Breast epithelium (tissue), 4 donors: ENCODE results near the gene TSPAN17. TPM values are rescaled to one million over a fixed set of nuclear protein-coding genes. Genes with fewer than 3 reads are reported as not detected.
A peak's percentile ranks its signal among the peaks of the same experiment; 100 is the strongest.
"Not testable (repeated sequence)": the region's sequence is repeated elsewhere in the genome, so short reads cannot be mapped to it uniquely, and the experiment has no call there.

ENCODE experiments used
- DNase-seq, 2 donors: peaks; one replicate each; pipeline ENCODE4 v3.0.0-alpha.2; 2019; ENCODE audit warnings: low spot score in 2 of 2
- H3K27ac ChIP-seq, 2 donors: fragments of 200-600 bp; sonication (generic) in 1 of 2; one replicate each; pipeline ENCODE4 v1.5.1; 2016 to 2019; ENCODE audit warnings: mild to moderate bottlenecking in 1 of 2
- H3K27me3 ChIP-seq, 2 donors: fragments of 200-600 bp; sonication (generic) in 1 of 2; one replicate each; pipeline versions ENCODE4 v1.5.1 to v1.6.0; 2017 to 2019; ENCODE audit warnings: control low read depth in 1 of 2, mild to moderate bottlenecking in 1 of 2
- H3K36me3 ChIP-seq: fragments of 200-600 bp; one replicate; pipeline ENCODE4 v1.5.1; 2019
- H3K4me1 ChIP-seq, 2 donors: fragments of 200-600 bp; sonication (generic); one replicate each; pipeline ENCODE4 v1.5.1; 2016 to 2019; ENCODE audit warnings: control low read depth in 1 of 2
- H3K4me3 ChIP-seq, 3 donors: fragments of 200-600 bp; sonication (generic); 1 replicate in 2 of 3; 2 replicates in 1 of 3; pipeline ENCODE4 v1.5.1; 2016 to 2019; ENCODE audit warnings: mild to moderate bottlenecking in 3 of 3, moderate library complexity in 2 of 3
- H3K9me3 ChIP-seq, 2 donors: fragments of 200-600 bp; sonication (generic) in 1 of 2; one replicate each; pipeline ENCODE4 v1.5.1; 2016 to 2019; ENCODE audit warnings: control low read depth in 1 of 2
- CTCF ChIP-seq, 3 donors: fragments of 450-650 bp; IDR thresholded peaks; one replicate each; pipeline ENCODE4 v1.5.1; 2016 to 2017; ENCODE audit warnings: antibody characterized with exemption in 3 of 3, mild to moderate bottlenecking in 3 of 3, moderate library complexity in 3 of 3
- POLR2A ChIP-seq: fragments of 450-650 bp; IDR thresholded peaks from one replicate; pipeline ENCODE4 v1.6.1; 2016; ENCODE audit warnings: antibody characterized with exemption, mild to moderate bottlenecking, moderate library complexity
- POLR2AphosphoS5 ChIP-seq, 3 donors: sonication (generic); formaldehyde crosslinking; IDR thresholded peaks; one replicate each; pipeline ENCODE4 v1.6.1; 2017; ENCODE audit warnings: antibody characterized with exemption in 3 of 3
- intact Hi-C: fragments of 100-400 bp; cut with DNase I; formaldehyde crosslinking; loops from one replicate; pipeline ENCODE4 v1.15.1; 2023; ENCODE audit warnings: low total_unique reads
- total RNA-seq, 3 donors: library from RNA; depleted of rRNA; stranded (reverse); fragments of >200 nt; gene quantifications; one replicate each; pipeline ENCODE4 v1.1.0, GENCODE V29; 2016

Gene TSPAN17
- total RNA-seq = 10 to 100 TPM; 10.4 to 20.0 (median 18.3) TPM

GRCh38 chr5:176647030-176647842 is at the start of gene TSPAN17:
TSPAN17 (plus strand) TSS chr5:176647484; CDS start chr5:176647616, 132 bp downstream.
- no peaks in the 10 kb centered on the region for H3K36me3 ChIP-seq
- H3K27me3 ChIP-seq = no peaks in the 10 kb centered on the region
- intact Hi-C loops = no loop called here
- TF ChIP-seq POLR2A (no peak), CTCF (IDR thresholded peaks at IDR 0.05) (peak in 1 of 3 donors; percentile 9), POLR2AphosphoS5 (IDR thresholded peaks at IDR 0.05) (peak in 2 of 3 donors; percentile 31 to 71)
- no peaks in the 10 kb centered on the region for H3K9me3 ChIP-seq
- H3K4me1 ChIP-seq = no peaks in the 10 kb centered on the region
- peak; percentile 99 to 100 for DNase-seq
- H3K27ac ChIP-seq = peak within 1 kb of the TSS; percentile 76 to 82
- H3K4me3 ChIP-seq = peak within 1 kb of the TSS; percentile 61 to 76 (median 74)

GRCh38 chr5:176599749-176600430 is 47.4 kb upstream of the TSPAN17 start:
- H3K27me3 ChIP-seq, H3K9me3 ChIP-seq, DNase-seq, H3K27ac ChIP-seq, H3K36me3 ChIP-seq, H3K4me3 ChIP-seq, intact Hi-C loops, H3K4me1 ChIP-seq: not testable (repeated sequence)

GRCh38 chr5:176601901-176602482 is 45.3 kb upstream of the TSPAN17 start:
- no peaks in the 10 kb centered on the region for H3K4me1 ChIP-seq
- no peaks in the 10 kb centered on the region for H3K36me3 ChIP-seq
- no peak overlapping the region for H3K4me3 ChIP-seq
- no peaks in the 10 kb centered on the region for H3K27me3 ChIP-seq
- no peak overlapping the region for H3K27ac ChIP-seq
- intact Hi-C loops = no loop called here
- no peaks in the 10 kb centered on the region for H3K9me3 ChIP-seq
- no peak for DNase-seq
- TF ChIP-seq POLR2A (no peak), POLR2AphosphoS5 (IDR thresholded peaks at IDR 0.05) (no peak), CTCF (IDR thresholded peaks at IDR 0.05) (no peak)

- TF ChIP-seq POLR2AphosphoS5 (IDR thresholded peaks at IDR 0.05) = no peak
- no peak for TF ChIP-seq POLR2A
- no peak for TF ChIP-seq CTCF (IDR thresholded peaks at IDR 0.05)
- no peaks in the 10 kb centered on the region for H3K9me3 ChIP-seq
- no peak overlapping the region for H3K4me3 ChIP-seq
- intact Hi-C loops = no loop called here
- no peaks in the 10 kb centered on the region for H3K27me3 ChIP-seq
- H3K36me3 ChIP-seq = no peaks in the 10 kb centered on the region
- H3K4me1 ChIP-seq = no peaks in the 10 kb centered on the region
- no peak for DNase-seq
- no peak overlapping the region for H3K27ac ChIP-seq
Observed at GRCh38 chr5:176603091-176603490, 44.2 kb upstream of the TSPAN17 start.

GRCh38 chr5:176606032-176606431 is 41.3 kb upstream of the TSPAN17 start:
- intact Hi-C loops = no loop called here

More at GRCh38 chr5:176606032-176606431, 41.3 kb upstream of the TSPAN17 start:
- no peaks in the 10 kb centered on the region for H3K36me3 ChIP-seq
- no peaks in the 10 kb centered on the region for H3K9me3 ChIP-seq
- TF ChIP-seq POLR2AphosphoS5 (IDR thresholded peaks at IDR 0.05) (no peak), CTCF (IDR thresholded peaks at IDR 0.05) (no peak)
- H3K27ac ChIP-seq = no peak overlapping the region
- peaks cover 0 to 4% of the 10 kb centered on the region in 2 donors for H3K4me1 ChIP-seq
- no peak for DNase-seq
- H3K4me3 ChIP-seq = no peak overlapping the region
- H3K27me3 ChIP-seq = peaks cover 0 to 3% of the 10 kb centered on the region in 2 donors
